IMR-90 (cell line): ENCODE measurements around the gene RUNDC3A. TPM values are rescaled to one million over a fixed set of nuclear protein-coding genes. Genes with fewer than 3 reads are reported as not detected.

Experiments used
- ATAC-seq: fragments of 200-7000 bp; cut with Tn5 transposase; 2 replicates; pipeline ENCODE4 v1.9.1; 2020; ENCODE audit warnings: low read depth, mild to moderate bottlenecking, moderate library complexity
- BruUV-seq: library from RNA; stranded (reverse); fragments of 400-500 nt; replicated peaks from 2 replicates; lab custom pipeline; 2021; lab: Mats Ljungman, UMichigan
- CTCF ChIA-PET: fragments of 300-600 bp; formaldehyde crosslinking; extraction: SDS; loops from one replicate; lab custom pipeline; 2021; ENCODE audit warnings: antibody characterized with exemption; lab: Yijun Ruan, JAX
- POLR2A ChIA-PET: fragments of 300-600 bp; sonication (Branson Sonifier 250); formaldehyde crosslinking; loops from one replicate; lab custom pipeline; 2022; ENCODE audit warnings: antibody characterized with exemption; ENCODE audit not compliant: unreplicated experiment; lab: Charles Lee
- DNase-seq: peaks from one replicate; pipeline ENCODE4 v3.0.0; 2013
- H2AFZ ChIP-seq: replicated peaks from 2 replicates; pipeline ENCODE3; 2013; ENCODE audit warnings: low read length, mild to moderate bottlenecking; ENCODE audit not compliant: poor library complexity
- H2AK5ac ChIP-seq: 2 replicates; pipeline ENCODE4 v1.6.1; 2013; ENCODE audit warnings: low read depth, low read length, inconsistent platforms
- H2AK9ac ChIP-seq: replicated peaks from 2 replicates; pipeline ENCODE3; 2013; ENCODE audit warnings: mild to moderate bottlenecking, low read depth, low read length, moderate library complexity; ENCODE audit not compliant: poor library complexity
- H2BK120ac ChIP-seq: 2 replicates; pipeline ENCODE4 v1.6.1; 2013; ENCODE audit warnings: low read depth, low read length, inconsistent platforms
- H2BK15ac ChIP-seq: 3 replicates; pipeline ENCODE4 v1.6.1; 2013; ENCODE audit warnings: low read depth, low read length, inconsistent platforms
- H2BK20ac ChIP-seq: 2 replicates; pipeline ENCODE4 v1.6.1; 2013; ENCODE audit warnings: low read depth, mild to moderate bottlenecking, inconsistent platforms, low read length, moderate library complexity
- H2BK5ac ChIP-seq: 2 replicates; pipeline ENCODE4 v1.6.1; 2013; ENCODE audit warnings: mild to moderate bottlenecking, low read depth, low read length, inconsistent platforms; ENCODE audit not compliant: poor library complexity, severe bottlenecking
- H3K14ac ChIP-seq: replicated peaks from 2 replicates; pipeline ENCODE4 v1.6.1; 2013; ENCODE audit warnings: low read depth, low read length, inconsistent platforms
- H3K18ac ChIP-seq: 2 replicates; pipeline ENCODE4 v1.6.1; 2013; ENCODE audit warnings: low read depth, low read length, control low read depth
- H3K23ac ChIP-seq: 2 replicates; pipeline ENCODE4 v1.6.1; 2013; ENCODE audit warnings: low read depth, low read length, inconsistent platforms
- H3K27ac ChIP-seq: 2 replicates; pipeline ENCODE4 v1.5.1; 2013; ENCODE audit warnings: mild to moderate bottlenecking, control low read depth, low read length; ENCODE audit not compliant: insufficient read depth
- H3K27me3 ChIP-seq: 2 replicates; pipeline ENCODE4 v1.6.1; 2013; ENCODE audit warnings: low read length; ENCODE audit not compliant: control insufficient read depth, insufficient read depth
- H3K36me3 ChIP-seq: 2 replicates; pipeline ENCODE4 v1.6.1; 2013; ENCODE audit warnings: low read length, mixed read lengths; ENCODE audit not compliant: control insufficient read depth, insufficient read depth
- H3K4ac ChIP-seq: 2 replicates; pipeline ENCODE4 v1.6.1; 2013; ENCODE audit warnings: low read depth, low read length, inconsistent platforms
- H3K4me1 ChIP-seq: 2 replicates; pipeline ENCODE4 v1.6.1; 2013; ENCODE audit warnings: low read length, mixed read lengths; ENCODE audit not compliant: control insufficient read depth, insufficient read depth
- H3K4me2 ChIP-seq: 2 replicates; pipeline ENCODE4 v1.6.1; 2013; ENCODE audit warnings: low read depth, mild to moderate bottlenecking, control low read depth, low read length, moderate library complexity
- H3K4me3 ChIP-seq: 2 replicates; pipeline ENCODE4 v1.5.1; 2013; ENCODE audit warnings: low read depth, mild to moderate bottlenecking, control low read depth, low read length, moderate library complexity; ENCODE audit not compliant: insufficient read depth
- H3K56ac ChIP-seq: 2 replicates; pipeline ENCODE4 v1.6.1; 2013; ENCODE audit warnings: low read length, inconsistent platforms; ENCODE audit not compliant: insufficient read depth; ENCODE audit errors: extremely low read depth
- H3K79me1 ChIP-seq, 2 experiments: 2 replicates each; pipeline ENCODE4 v1.6.1; 2013; ENCODE audit warnings: low read length in 2 of 2, inconsistent platforms in 1 of 2, low read depth in 1 of 2
- H3K9ac ChIP-seq: 2 replicates; pipeline ENCODE4 v1.6.1; 2013; ENCODE audit warnings: low read depth, low read length, control low read depth
- H3K9me1 ChIP-seq: 2 replicates; pipeline ENCODE4 v1.6.1; 2013; ENCODE audit warnings: low read length, inconsistent platforms; ENCODE audit not compliant: insufficient read depth
- H3K9me3 ChIP-seq: 2 replicates; pipeline ENCODE4 v1.6.1; 2013; ENCODE audit warnings: low read length; ENCODE audit not compliant: control insufficient read depth, insufficient read depth
- H4K20me1 ChIP-seq: 2 replicates; pipeline ENCODE4 v1.6.1; 2013; ENCODE audit warnings: low read length, inconsistent platforms; ENCODE audit not compliant: insufficient read depth
- H4K5ac ChIP-seq: 2 replicates; pipeline ENCODE4 v1.6.1; 2013; ENCODE audit warnings: mild to moderate bottlenecking, low read depth, low read length, control low read depth
- H4K8ac ChIP-seq, 2 experiments: 2 replicates each; pipeline ENCODE4 v1.6.1; 2013; ENCODE audit warnings: low read depth in 2 of 2, low read length in 2 of 2, control low read depth in 1 of 2, inconsistent platforms in 1 of 2
- H4K91ac ChIP-seq: 2 replicates; pipeline ENCODE4 v1.6.1; 2013; ENCODE audit warnings: low read depth, low read length, inconsistent platforms; ENCODE audit not compliant: insufficient read depth
- BHLHE40 ChIP-seq: fragments of 150-350 bp; IDR thresholded peaks from 2 replicates; pipeline ENCODE4 v1.6.1; 2016; ENCODE audit warnings: mild to moderate bottlenecking, low read depth, low read length
- CEBPB ChIP-seq: IDR thresholded peaks from 2 replicates; pipeline ENCODE4 v1.6.1; 2012; ENCODE audit warnings: low read depth, low read length, improper control_type of control experiment
- CHD1 ChIP-seq: IDR thresholded peaks from 2 replicates; pipeline ENCODE4 v1.6.1; 2012; ENCODE audit warnings: low read depth, low read length, improper control_type of control experiment
- ELK1 ChIP-seq: fragments of 150-350 bp; IDR thresholded peaks from 2 replicates; pipeline ENCODE4 v1.6.1; 2016; ENCODE audit warnings: low read depth, mild to moderate bottlenecking, low read length, moderate library complexity, borderline replicate concordance
- MAFK ChIP-seq: IDR thresholded peaks from 2 replicates; pipeline ENCODE4 v1.6.1; 2012; ENCODE audit warnings: low read depth, low read length, improper control_type of control experiment
- MAZ ChIP-seq: IDR thresholded peaks from 2 replicates; pipeline ENCODE4 v1.6.1; 2012; ENCODE audit warnings: low read depth, mild to moderate bottlenecking, low read length, improper control_type of control experiment, moderate library complexity, borderline replicate concordance
- MXI1 ChIP-seq: IDR thresholded peaks from 2 replicates; pipeline ENCODE4 v1.6.1; 2012; ENCODE audit warnings: low read depth, mild to moderate bottlenecking, low read length, moderate library complexity, borderline replicate concordance
- NFE2L2 ChIP-seq: fragments of 150-350 bp; IDR thresholded peaks from 2 replicates; pipeline ENCODE4 v1.6.1; 2016; ENCODE audit warnings: low read depth, mild to moderate bottlenecking, low read length
- POLR2A ChIP-seq: IDR thresholded peaks from 2 replicates; pipeline ENCODE4 v1.6.1; 2012; ENCODE audit warnings: mild to moderate bottlenecking, low read depth, low read length
- RAD21 ChIP-seq: IDR thresholded peaks from 2 replicates; pipeline ENCODE4 v1.6.1; 2012; ENCODE audit warnings: low read length, improper control_type of control experiment
- RCOR1 ChIP-seq: IDR thresholded peaks from 2 replicates; pipeline ENCODE4 v1.6.1; 2012; ENCODE audit warnings: mild to moderate bottlenecking, low read length, improper control_type of control experiment; ENCODE audit not compliant: insufficient replicate concordance
- RFX5 ChIP-seq: IDR thresholded peaks from 2 replicates; pipeline ENCODE4 v1.8.0; 2012; ENCODE audit warnings: low read depth, mild to moderate bottlenecking, low read length, moderate library complexity
- SMC3 ChIP-seq: fragments of 150-350 bp; IDR thresholded peaks from 2 replicates; pipeline ENCODE4 v1.6.1; 2016; ENCODE audit warnings: low read depth, mild to moderate bottlenecking, antibody characterized with exemption, low read length, moderate library complexity
- USF2 ChIP-seq: fragments of 150-350 bp; IDR thresholded peaks from 2 replicates; pipeline ENCODE4 v1.6.1; 2017; ENCODE audit warnings: mild to moderate bottlenecking, antibody characterized with exemption, low read length, low read depth
- WGBS, 2 experiments: methylation state at CpG; one replicate each; pipeline versions ENCODE4 v1.1.5 to v1.1.7; 2013; ENCODE audit warnings: missing lambda C conversion rate in 2 of 2; ENCODE audit not compliant: insufficient read length in 1 of 2; ENCODE audit errors: extremely low coverage in 2 of 2; 5-methylcytosine and 5-hydroxymethylcytosine counted together
- dilution Hi-C: fragments of 300-500 bp; cut with HindIII; formaldehyde crosslinking; loops from one replicate; pipeline ENCODE4 v1.14.3; 2018; ENCODE audit warnings: low sequenced_read_pairs; ENCODE audit not compliant: unreplicated experiment
- in situ Hi-C: fragments of 300-500 bp; cut with MboI; formaldehyde crosslinking; loops from 3 replicates; pipeline ENCODE4 v1.14.3; 2019; ENCODE audit warnings: low sequenced_read_pairs, inconsistent platforms, mixed read lengths
- intact Hi-C: fragments of 100-400 bp; cut with micrococcal nuclease; formaldehyde crosslinking; loops from 2 replicates; pipeline ENCODE4 v1.10.0; 2022
- polyA plus RNA-seq, 3 experiments: library from polyadenylated mRNA; depleted of rRNA; stranded (reverse); fragments of >200 nt; gene quantifications; 2 replicates each; pipeline ENCODE4 v1.2.3, GENCODE V29; 2012; ENCODE audit warnings: low replicate concordance in 1 of 3
- total RNA-seq: library from RNA; depleted of rRNA; stranded (reverse); fragments of >200 nt; gene quantifications from 2 replicates; pipeline ENCODE4 v1.2.3, GENCODE V29; 2012

The RUNDC3A gene
- total and polyA plus RNA-seq, 2 of the 4 experiments (the other 2 are of a cell fraction), result under 0.01 to 0.34 TPM

GRCh38 chr17:44362949-44363612 is 54.7 kb downstream of the RUNDC3A start:
- peak overlapping the region; percentile 26; the same call in 1 of the 2 replicates for H3K27ac ChIP-seq
- no peak for DNase-seq

More at GRCh38 chr17:44362949-44363612, 54.7 kb downstream of the RUNDC3A start:
- Histone ChIP-seq H2BK20ac (no peak overlapping the region), H3K4me3 (peak overlapping the region; percentile 88), H3K9me1 (peaks cover 8% of the 10 kb centered on the region; the same call in 1 of the 2 replicates), H3K4me2 (peak overlapping the region; percentile 86), H3K27me3 (peaks cover 20% of the 10 kb centered on the region), H4K91ac (no peak overlapping the region), H2BK120ac (0 out of 2 replicates have a peak overlapping the region, but pooled peaks have one; percentile 4), H2AFZ (peak overlapping the region; percentile 93), H2BK5ac (no peak overlapping the region), H2AK9ac (peak overlapping the region; percentile 87), H3K9me3 (no peaks in the 10 kb centered on the region), H3K18ac (no peak overlapping the region; the same call in 1 of the 2 replicates), H3K4ac (no peak overlapping the region), H3K56ac (0 out of 2 replicates have a peak overlapping the region, but pooled peaks have one; percentile 6), H3K9ac (peak overlapping the region; percentile 71), H4K8ac (peak overlapping the region in 1 of 2 experiments; percentile 69; a peak in 1 of 4 replicates), H3K36me3 (peaks cover 3% of the 10 kb centered on the region; the same call in 1 of the 2 replicates), H3K4me1 (peaks cover 15% of the 10 kb centered on the region), H3K14ac (peak overlapping the region; percentile 51; the same call in 1 of the 2 replicates), H3K79me1 (peaks cover 4 to 28% of the 10 kb centered on the region in 2 experiments; a peak in 2 of 4 replicates), H2AK5ac (no peak overlapping the region), H3K23ac (no peak overlapping the region; the same call in 1 of the 2 replicates), H4K20me1 (peaks cover 11% of the 10 kb centered on the region), H2BK15ac (no peak overlapping the region), H4K5ac (no peak overlapping the region)
- in situ Hi-C loops (no loop called here), dilution Hi-C loops (no loop called here), intact Hi-C loops (no loop called here)
- CTCF ChIA-PET, result interaction anchor here (0.9 to 1.7 kb wide), 6 partner anchors 10 to 159 kb away, joined by 3 to 6 read pairs (median 4); no protein-coding TSS in a partner anchor
- no TSS peak for BruUV-seq
- peak; percentile 35 for ATAC-seq
- 0% methylated on average over 10 of the region's 45 CpGs; no CpG with 5 or more reads in 1 of the 2 experiments for whole genome bisulfite sequencing, 2 experiments
- POLR2A ChIA-PET, result no interaction called here
- TF ChIP-seq MAFK, result no peak
- no peak for TF ChIP-seq RFX5
- TF ChIP-seq POLR2A, result no peak
- no peak for TF ChIP-seq RAD21
- TF ChIP-seq CHD1, result no peak
- TF ChIP-seq RCOR1, result no peak
- TF ChIP-seq NFE2L2, result no peak
- no peak for TF ChIP-seq USF2
- no peak for TF ChIP-seq BHLHE40
- TF ChIP-seq SMC3, result no peak
- TF ChIP-seq CEBPB, result no peak
- no peak for TF ChIP-seq ELK1
- TF ChIP-seq MAZ, result no peak
- TF ChIP-seq MXI1, result no peak
